Dedifferentiated amniotic fluid mesenchymal stem cell (primary cell): ENCODE data around the gene TMEM100.
A peak's percentile ranks its signal among the peaks of the same experiment; 100 is the strongest.

Experiments used
- DNase-seq: peaks from one replicate; pipeline ENCODE4 v3.0.0-alpha.2; 2016; ENCODE audit errors: extremely low spot score

The TMEM100 gene

DNA sequence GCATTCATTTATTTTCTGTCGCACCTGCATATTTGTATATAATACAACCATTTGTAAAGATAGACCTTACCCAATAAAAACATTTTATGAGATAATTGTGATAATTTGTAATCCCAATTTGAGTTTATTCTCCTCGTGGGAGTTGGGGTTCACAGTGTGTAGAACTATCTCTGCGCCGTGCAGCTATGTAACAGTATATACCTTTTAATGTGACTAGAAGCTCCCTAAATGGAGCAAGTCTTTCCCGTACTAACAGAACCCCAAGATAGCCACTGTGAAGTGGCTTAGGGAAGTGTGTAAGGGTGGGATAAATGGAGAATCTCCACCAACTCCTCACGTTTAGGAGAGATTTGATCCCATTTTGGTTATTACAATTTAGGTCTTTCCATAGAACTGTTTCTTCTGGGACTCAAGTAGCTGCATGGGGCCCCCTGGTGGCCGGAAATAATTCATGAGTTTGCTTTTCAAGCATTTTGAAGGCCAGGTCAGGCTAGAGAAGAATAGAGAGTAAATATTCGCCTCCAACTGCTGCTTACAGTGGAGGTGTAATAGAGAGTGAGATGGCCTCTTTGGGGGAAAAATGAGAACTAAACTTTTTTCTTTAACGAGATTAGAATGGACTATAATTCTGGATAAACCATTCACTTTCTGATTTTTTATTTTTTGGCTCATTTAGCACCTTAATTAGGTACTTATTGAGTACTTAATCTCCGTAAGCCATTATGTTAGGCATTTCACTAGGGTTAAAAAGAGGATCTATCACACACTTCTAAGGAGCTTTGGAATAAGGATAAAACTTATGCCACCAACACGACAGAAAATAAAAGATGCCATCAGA lies 4.5 kb downstream of the TMEM100 start:
- DNase-seq, result peak; percentile 85

DNA sequence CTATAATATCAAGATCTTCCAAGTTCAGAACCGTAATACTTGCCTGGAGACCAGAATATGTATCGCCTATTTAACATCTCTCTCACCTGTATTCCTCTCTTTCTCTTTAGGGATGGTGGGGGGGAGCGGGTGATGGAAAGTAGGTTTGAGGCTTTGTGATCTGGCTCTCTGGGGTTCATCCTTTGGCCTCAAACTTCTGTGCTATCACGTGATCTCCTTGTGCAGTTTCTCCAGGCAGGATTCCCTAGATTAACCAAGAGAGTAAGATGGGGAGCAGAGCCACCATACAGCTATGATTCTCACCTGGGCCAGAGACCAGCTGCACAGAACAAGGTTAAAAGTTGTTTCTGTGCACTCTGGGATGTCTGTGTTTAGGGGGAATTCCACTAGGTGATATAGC lies 5.2 kb downstream of the TMEM100 start:
- no peak for DNase-seq

DNA sequence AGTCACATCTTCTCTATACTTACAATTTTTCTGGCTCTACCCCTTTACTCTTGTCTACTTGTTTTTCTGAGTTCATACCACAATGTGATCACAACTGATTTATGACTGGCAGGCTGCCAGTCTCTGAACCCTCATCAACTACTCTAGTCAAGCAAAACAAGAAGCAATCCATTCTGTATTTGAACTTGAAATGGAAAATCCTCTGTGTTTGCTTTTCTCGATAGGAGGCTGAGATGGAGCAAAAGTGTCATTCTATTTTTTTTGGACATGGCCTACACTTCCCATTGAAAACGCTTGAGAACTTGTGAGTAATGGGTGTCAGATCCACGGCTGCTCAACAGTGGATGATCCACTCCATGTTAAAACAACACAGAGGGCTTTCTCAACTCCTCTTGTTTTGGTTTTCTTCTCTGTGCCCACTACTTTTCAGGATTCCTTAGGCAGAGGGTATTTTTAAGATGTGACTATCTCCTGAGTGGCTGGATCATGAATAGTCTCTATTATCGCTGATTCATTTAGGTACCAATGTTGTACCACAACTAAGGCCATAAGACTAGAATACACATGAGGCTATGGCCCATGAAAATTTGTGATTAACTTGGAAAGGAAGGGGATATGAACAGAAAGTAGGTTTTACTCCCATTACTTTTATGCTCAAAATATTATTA lies 11.7 kb downstream of the TMEM100 start:
- no peak for DNase-seq

DNA sequence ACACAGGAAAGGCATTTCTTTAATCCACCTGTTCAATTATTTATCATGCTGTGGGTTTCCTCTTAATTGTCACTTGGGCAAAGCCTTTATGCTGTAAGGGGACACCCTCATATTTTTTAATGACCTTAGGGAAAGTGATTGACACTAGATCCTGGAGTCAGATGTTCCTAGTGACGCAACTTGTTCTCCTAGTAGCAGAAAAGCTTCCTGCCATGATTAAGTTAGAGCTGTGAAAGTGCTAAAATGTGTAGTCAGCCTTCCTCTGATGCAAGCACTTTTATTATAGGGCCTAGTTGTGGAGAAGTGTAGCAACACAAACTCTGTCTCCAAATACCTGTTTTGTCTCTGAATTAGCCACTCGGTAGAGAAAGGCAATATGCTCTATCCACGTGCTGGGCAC lies 12.3 kb downstream of the TMEM100 start:
- DNase-seq, result no peak

DNA sequence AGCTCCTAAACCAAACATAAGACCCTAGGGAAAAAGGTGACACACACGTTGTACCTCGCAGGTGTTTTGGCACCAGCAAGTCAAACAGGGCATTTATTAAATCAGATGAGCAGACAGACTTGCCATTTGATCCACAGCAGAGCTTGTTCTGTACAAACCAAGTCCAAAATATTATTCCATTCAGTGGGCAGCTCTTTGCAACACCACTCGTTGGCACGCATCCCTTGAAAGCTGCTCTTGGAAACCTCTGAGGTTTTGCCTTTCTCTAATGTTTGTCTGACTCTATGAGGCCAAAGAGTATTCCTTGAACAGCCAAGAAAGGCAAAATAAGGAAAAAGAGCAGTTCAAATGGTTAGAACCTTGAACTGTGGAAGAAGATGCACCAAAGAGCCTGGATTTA lies 12.7 kb downstream of the TMEM100 start:
- no peak for DNase-seq

DNA sequence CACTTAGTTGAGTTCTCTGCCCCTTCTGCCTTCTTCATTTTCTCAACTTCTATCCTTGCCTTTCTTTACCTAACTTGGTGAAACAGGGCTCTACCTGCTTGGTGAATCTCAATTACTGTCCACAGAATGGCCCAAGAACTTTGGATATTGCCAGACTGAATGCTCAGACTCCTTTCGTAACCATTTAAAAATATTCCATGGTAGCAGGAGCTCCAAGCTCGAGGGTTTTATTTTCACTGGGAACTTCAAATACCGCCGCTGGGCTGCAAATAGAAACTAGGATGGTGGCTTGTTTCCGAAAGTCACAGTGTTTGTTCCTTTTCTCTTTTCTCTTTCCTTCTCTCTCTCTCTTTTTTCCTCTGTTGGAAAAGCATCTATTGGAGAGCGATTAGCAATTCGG lies 13.2 kb downstream of the TMEM100 start:
- DNase-seq, result no peak

DNA sequence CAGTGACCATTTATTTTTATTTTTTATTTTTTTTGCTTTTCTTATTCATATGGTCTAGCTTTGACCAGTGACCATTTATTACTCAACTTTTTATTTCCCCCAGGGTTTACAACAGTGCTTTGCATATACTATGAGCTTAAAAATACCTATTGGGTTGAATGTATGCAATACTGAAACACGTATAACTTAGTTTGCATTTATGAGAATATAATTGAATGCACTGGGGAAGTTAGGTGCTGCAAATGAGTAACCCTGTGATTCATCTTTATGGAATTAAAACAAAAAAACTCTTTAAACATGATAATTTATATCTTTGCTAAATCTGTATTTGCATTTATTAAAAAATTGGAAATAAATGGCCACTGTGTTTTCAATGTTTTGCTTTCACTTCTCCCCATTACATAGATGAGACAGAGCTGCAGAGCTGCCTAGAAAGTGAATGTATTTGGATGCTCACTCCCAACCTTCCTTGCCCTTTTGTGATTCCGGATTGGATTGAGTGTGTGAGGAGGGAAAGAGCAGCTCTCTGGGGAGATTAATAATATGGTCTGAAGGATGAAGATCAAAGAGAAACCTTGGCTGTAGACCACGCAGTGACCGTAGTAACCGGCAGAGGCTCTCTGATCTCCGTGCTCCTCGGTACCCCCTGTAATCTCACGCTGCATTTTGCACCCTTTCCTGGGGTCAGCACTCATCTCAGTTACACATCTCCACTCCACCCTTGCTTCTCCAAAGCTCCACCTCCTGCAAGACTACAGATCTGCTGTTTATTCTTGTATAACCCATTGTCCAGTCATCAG lies 14.3 kb downstream of the TMEM100 start:
- DNase-seq, result no peak

DNA sequence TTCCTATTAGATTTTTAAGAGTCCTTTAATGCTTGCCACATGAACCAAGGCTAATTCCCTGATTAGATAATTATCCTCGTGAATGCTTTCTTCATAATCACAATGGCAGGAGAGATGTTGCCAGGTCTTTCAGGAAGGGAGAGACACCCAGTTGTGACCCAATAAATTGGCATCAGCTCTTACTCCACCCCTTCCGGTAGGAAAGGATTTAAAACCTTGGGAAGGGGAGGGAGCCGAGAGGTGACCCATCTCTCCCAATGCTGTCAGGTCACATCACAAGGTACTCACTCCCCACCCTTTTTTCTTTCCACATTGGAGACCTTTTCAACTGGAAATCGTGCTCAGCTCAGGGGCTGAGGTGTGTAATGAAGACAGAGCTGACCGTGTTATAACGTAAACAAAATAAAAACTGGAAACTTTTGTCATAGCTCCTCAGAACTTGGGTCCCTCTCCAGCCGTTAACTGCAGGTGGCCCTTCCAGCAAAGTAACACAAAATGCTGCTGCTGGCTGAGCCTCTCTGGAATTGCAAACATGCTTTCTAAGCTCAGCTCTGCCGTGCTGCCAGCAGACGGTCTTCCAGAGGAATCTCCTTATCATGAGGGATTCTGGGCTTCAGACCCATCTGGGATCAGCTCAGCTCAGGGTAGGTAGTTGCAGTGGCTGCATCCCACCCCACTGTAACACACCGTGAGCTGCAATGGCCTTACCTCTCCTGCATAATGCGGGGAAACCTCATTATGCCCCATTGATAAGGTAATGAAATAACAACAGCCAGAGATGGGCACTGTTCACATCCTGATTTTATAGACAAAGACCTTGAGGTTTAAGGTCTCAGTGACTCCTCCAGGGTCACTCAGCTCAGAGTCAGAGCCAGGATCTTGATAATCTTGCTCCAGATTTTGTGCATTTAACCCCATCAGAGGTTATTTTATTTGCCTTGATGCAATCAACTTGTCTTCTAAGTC lies 15.6 kb downstream of the TMEM100 start:
- no peak for DNase-seq

DNA sequence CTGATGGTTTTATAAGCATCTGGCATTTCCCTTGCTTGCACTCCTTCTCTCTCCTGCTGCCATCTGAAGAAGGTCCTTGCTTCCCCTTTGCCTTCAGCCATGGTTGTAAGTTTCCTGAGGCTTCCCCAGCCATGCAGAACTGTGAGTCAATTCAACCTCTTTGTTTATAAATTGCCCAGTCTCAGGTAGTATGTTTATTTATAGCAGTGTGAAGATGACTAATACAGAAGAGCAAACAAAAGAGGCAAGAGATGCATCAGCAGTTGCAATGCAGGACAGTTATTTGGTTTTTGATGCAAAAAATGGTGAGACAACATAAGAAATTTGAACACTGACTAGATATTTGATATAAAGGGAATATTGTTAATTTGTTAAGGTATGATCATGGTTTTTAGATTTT lies 16.8 kb downstream of the TMEM100 start:
- no peak for DNase-seq

DNA sequence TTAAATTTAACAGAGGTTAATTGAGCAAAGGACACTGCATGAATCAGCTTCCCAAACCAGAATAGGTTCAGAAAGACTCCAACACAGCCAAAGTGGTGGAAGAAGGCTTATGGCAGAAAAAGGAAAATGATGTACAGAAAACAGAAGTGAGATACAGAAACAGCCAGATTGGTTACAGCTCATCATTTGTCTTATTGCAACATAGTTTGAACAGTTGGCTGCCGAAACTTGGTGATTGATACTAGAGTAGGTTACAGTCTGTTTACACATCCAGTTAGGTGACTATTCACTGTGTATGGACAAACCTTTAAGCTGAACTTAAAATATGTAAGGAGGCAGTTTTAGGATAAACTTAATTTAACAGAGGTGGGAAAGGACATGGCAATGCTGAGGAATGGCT lies 18.3 kb downstream of the TMEM100 start:
- DNase-seq, result no peak

DNA sequence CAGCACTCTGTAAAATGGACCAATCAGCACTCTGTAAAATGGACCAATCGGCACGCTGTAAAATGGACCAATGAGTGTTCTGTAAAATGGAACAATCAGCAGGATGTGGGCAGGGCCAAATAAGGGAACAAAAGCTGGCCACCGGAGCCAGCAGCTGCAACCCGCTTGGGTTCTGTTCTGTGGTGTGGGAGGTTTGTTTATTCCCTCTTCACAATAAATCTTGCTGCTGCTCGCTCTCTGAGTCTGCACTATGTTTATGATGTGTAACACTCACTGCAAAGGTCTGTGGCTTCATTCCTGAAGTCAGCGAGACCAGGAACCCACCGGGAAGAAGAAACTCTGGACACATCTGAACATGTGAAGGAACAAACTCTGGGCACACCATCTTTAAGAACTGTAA lies 20.5 kb downstream of the TMEM100 start:
- no peak for DNase-seq

DNA sequence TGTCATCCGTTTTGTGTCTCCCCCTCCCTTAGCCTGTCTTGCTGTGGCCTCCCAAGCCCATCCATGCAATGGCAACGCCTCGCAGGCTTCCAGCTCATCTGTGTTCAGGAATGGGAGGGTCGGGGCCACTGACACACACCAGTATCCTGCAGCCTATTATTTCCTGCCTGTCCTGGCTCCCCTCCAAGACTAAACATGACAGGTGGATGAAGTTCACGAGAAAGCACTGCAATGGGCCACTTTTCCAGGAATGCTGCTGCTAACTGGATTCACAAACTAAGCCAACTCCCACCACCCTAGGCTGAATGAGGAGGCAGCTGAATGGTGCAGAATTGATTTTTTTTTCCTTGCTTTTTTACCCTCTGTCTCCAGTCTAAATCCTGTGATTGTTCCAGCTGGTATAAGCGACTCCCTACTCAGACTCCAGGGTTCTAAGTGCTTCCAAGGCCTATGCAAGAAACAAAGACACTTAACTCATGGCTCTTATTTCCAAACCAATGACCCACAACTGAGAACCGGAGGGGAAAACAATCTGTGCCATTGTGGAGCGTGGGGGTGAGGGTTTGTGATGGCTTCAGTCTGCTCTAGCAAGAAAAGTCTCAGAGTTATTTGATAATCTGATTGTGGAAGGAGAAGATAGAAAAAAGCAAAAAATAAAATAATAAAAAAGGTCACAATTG lies 23.3 kb downstream of the TMEM100 start:
- DNase-seq, result no peak

DNA sequence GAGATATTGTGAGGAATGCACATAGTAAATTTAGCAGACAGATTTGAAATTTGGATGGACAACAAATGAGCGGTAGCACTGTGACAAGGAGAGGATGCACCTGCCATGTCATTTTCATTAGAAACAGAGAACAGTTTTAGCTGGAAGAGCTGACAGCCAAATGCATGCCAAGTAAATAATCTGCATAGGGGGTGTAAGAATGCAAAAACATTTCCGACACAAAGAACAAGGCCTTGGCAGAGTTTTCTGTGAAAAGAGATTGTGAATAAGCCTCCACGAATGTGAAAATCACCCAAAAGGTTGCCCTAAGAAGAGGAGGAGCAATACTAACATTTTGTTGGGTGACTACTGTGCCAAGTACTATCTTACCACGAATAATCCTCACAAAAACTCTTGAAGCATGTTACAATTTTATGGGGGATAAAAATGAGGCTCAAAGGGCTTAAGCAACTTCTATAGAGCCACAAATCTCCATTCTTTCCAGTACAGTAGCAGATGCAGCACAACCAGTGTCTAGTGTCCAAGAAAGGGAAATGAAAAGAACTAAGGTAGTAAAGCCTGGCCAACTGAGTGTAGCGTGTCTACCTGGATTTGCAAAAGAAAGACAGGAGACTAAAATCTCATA lies 28.3 kb downstream of the TMEM100 start:
- no peak for DNase-seq

DNA sequence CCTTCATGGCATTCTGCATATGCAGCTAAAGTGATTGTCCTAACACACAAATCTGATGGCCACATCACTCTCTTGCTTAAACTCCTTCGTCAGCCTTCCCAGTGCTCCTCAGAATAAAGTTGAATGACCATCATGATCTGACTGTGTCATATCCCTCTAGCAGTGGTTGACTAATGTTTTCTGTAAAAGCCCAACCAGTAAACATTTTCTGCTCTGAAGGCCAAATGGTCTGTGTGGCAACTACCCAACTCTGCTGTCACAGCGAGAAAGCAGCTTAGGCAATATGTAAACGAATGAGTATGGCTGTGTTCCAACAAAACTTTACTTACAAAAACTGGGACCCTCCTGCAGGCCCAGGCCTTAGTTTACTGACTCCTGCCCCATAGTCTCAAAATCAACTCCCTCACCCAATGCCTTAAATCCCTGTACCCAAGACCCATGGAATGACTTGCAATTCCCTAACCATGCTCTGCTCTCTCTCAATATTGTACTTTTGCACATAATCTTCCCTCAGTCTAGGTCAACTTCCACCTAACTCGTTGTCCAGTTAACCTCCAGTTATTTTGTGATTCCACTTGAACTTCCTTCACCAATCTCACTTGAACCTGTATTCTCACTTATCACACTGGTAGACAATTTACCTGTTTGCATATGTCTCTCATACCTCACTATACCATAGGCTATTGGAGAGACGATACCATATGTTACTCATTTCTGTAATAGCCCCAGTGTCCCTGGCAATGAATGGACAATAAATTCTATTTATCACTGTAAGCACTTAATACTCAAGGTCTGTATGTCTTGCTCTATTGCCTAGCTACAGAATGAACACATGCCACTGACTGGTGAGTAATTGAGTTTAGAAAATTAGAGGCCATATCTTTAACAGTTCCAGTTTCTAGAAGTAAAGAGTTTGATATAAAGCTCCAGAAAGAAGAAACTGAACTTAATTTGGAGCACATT lies 29.1 kb downstream of the TMEM100 start:
- DNase-seq, result no peak

DNA sequence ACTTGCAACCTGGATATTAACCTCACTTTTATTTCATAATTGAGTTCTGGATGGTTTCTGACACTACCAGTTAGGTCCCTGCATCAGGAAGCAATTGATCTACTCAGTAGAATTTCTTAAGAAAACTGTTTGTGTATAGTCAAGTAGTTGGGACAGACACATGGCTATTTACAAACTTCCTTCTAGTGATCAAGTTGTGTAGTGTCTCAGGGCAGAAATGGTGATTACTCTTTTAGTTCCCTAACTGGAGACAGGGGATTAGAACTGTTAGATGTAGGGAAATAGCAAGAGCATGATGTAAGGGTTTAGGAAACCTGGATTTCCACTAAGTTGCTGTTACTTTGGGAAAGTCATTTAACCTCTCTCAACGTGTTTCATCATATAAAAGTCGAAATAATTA lies 30.4 kb downstream of the TMEM100 start:
- no peak for DNase-seq

DNA sequence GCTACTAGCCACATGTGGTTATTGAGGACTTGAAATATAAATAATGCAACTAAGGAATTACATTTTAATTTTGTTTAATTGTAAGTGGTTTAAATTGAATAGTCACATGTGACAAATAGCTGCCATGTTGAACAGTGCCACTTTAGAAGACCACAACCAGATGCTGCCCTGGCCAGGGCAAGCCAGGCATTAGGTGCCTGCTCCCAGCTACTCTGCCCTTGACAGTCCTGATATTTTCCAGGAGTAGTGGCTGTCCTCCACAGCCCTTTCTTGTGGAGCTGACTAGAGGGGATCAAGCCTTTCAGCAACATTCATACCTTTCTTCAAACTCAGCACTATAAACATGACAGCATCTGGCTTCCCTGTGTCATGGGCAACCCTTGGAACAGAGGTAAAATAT lies 31.0 kb downstream of the TMEM100 start:
- no peak for DNase-seq

DNA sequence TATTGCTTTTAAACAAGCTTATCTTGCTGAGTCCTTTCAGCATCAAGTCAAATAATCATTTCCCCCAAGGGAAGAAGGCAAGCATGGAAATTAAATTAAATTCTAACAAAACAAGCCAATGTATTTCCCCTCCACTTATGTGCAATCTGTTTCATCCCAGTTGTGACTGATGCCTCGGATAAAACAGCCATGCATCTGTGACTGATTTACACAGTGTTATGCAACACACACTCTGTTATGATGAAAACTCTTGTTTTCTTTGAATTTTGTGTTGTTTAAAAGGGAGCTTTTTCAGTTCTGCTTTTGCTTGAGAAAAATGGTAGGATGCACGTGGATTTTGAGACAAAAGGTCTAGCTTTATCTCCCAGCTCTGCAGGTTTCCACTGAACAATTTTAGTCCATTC lies 32.6 kb downstream of the TMEM100 start:
- peak; percentile 78 for DNase-seq

DNA sequence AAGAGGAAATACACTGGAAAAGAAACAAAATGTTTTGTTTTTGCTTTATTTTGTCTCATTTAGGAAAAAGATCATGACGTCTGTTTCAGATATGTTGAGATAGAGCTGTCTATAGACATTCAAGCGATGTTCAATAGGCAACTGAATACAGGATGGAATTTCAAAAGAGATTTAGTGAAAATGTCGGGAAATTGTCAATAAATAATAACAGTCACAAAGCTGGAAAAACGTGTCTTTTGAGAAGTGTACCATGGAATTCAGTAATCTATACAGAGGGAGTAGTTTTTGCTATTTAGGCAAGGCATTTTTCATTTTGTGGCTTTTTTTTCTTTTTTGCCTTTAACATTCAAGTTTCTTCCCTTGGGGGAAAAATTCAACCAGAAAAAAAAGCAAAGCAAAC lies 33.0 kb downstream of the TMEM100 start:
- DNase-seq, result no peak

DNA sequence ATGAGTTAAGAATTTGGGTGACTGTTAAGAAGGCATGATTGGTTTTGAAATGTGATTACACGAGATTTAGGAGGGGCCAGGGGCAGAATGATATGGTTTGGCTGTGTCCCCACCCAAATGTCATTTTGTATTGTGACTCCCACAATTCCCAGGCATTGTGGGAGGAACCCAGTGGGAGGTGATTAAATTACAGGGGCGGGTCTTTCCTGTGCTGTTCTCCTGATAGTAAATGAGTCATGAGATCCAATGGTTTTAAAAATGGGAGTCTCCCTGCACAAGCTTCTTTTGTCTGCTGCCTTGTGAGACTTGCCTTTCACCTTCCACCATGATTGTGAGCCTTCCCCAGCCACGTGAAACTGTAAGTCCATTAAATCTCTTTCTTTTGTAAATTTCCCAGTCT lies 34.6 kb downstream of the TMEM100 start:
- no peak for DNase-seq
